SU-DHL-6 (cell line): ENCODE measurements around the gene CEP350.

Experiments
- CTCF ChIP-seq: fragments of 200-600 bp; sonication (generic); IDR thresholded peaks from one replicate; pipeline ENCODE4 v1.5.1; 2017; ENCODE audit warnings: antibody characterized with exemption, mild to moderate bottlenecking, low read length, moderate library complexity; ENCODE audit not compliant: insufficient read depth, poor library complexity, severe bottlenecking
- EZH2phosphoT487 ChIP-seq: fragments of 200-600 bp; sonication (generic), shearing (Covaris generic); conservative IDR thresholded peaks from 2 replicates; pipeline ENCODE4 v1.6.1; 2018; ENCODE audit warnings: mild to moderate bottlenecking, antibody characterized with exemption, low read length, moderate library complexity, mixed read lengths

GRCh38 chr1:179954493-179955286 lies at the start of gene CEP350:
- TF ChIP-seq CTCF (no peak), EZH2phosphoT487 (no peak)
